Measurements from ENCODE around the gene IL1RAPL1.

IL1RAPL1 gene

DNA sequence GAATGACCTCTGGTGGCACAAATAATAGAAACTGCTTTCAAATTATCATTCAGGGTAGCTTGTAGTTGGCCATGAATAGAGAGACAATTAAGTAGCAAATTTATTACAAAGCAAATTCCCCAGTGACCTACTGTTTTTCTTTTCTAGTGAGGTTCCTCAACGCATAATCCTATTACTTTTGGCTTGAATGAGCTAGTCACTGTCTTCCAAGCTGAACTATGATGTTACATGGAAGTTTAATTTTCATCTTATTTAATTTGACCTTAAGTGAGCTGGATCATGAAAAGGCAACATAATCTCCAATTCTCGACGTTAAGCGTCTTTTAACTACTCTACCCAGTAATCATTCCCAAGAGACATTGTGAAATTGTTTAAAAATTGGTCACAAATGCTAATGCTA lies 1280.7 kb downstream of the IL1RAPL1 start:
- no peak for DNase-seq (ENCODE audit: low read depth in 2 of 2, low spot score in 1 of 2)

DNA sequence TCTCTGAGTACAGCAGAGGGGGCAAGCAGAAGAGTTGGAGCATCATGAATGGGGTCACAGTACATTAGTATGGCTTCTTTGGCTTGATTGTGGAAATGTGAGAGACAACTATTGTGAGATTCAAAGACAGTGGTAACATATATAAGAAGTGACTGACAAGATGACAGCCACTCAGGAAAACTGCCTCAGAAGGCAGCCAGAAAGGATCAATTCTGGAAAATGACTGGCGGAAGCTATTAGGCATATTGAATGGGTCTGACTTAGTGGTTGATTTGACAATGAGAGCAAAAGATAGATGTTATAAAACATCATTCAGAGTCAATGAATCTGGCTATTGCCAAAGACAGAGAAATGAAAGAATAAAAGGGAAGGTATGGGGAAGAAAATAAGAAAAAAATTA lies 1282.6 kb downstream of the IL1RAPL1 start:
- DNase-seq (ENCODE audit: low read depth in 2 of 2, low spot score in 1 of 2) = no peak

DNA sequence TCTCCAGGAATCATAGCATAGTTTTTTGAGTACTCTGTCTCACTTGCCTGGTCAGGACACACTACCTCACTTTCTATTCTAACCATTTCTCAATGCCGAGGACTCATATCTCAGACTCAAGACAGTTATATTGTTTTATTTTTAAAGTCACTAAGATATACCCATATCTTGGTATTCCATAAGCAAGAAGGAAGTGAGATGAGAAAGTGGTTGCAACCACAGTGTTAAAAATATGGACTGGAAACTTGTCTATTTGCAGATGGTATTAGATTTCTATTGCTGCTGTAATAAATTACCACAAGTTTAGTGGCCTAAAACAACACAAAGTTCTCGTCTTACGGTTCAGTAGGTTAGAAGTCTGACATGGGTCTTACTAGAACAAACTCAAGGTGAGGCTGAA lies 1283.4 kb downstream of the IL1RAPL1 start:
- DNase-seq (ENCODE audit: low read depth in 2 of 2, low spot score in 1 of 2) = no peak

DNA sequence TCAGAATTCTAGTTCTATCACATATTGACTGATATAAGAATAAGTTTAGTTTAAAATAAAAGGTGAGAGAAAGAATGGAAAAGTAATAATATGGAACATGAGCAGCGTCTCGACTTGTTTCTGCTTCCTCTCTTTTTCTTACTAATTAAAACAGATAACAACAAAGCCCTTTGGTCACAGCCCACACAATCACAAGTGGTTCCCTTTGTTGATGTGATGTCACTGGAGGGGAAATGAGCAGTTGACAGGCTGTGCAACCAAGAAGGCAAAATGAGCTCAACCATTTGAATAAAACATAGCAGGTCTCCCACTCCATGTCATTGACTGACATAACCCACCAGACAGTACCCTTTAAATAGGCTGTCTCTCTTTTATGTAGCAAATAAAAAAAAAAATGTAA lies 1285.6 kb downstream of the IL1RAPL1 start:
- DNase-seq (ENCODE audit: low read depth in 2 of 2, low spot score in 1 of 2) = no peak

DNA sequence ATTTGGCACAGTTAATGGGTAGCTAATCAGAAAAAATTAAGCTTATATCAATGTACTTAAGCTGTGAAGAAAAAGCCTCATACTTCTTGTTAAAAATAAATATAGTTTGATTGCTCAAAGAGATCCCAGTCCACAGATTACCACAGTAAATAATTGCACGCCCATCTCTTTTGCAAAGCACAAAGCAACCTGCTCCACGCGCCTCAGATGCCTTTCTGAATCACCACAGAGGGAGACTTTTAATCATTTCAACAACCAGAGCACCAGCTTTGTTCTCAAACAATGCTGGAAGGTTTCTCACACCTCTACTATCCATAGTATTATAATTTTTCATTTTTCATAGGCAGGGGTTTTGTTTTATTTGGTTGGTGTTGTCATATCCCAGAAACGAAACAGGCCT lies 1289.5 kb downstream of the IL1RAPL1 start:
- DNase-seq (ENCODE audit: low read depth in 2 of 2, low spot score in 1 of 2) = no peak

DNA sequence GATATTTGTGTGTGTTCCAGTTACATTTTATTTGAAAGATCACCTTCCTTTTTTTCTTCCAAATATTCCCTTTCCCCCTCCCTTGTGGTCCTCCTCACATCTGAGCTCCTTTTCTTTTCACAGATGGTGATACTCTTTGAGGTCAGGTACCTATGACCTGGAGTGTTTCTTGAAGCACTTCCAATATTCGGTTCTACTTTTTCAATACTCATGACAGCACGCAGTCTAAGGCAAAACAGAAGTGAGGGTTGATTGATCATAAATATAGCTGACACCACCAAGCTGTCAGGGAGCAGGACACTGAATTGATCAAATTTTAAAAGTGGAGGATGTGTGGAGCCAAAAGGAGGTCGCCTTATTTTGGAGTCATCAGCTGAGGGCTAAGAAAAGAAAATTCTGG lies 1293.7 kb downstream of the IL1RAPL1 start:
- DNase-seq (ENCODE audit: low read depth in 2 of 2, low spot score in 1 of 2) = no peak

DNA sequence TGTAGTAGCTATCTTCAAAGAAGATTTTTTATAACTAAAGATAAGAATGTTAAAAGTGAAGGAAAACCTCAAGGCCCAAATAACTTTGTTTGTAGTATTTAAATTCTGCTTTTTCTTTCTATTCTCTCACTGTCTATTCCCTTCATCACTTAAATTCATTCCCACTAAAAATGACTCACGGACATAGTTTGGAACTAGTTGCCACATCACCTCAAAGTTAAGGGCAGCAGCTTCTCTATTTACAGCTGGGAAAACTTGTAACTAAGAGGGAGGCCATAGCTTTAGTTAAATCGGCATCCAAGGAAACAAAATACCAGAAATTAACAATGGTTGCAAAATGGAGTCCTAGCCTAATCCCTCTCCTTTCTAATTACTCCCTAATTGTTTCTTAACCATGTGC lies 1302.8 kb downstream of the IL1RAPL1 start:
- no peak for DNase-seq (ENCODE audit: low read depth in 2 of 2, low spot score in 1 of 2)

DNA sequence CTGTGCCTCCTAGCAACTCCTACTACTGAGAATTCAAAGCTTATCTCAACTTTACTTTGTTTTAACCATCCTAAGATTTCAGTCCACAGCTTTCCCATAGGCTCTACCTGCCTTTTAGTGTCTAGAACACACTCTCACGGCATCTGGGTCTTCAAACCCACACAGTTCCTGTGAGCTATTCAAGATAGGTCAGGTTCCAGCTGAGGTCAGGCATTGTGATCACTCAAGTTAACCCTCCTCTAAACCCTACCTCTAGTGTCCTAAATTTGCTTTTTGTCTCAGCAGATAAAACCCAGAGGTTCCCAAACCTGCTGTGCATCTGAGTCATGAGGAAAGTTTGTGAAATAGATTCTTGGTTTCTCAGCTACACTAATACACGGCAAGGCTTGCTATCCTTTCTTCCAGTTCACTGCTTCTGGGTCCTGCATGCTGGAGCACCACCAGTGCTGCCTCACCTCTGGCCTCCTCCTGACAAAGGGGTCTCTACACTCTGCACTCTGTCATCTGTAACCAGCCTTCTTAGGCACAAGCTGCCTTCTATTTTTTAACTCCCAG lies 1303.5 kb downstream of the IL1RAPL1 start:
- no peak for DNase-seq (ENCODE audit: low read depth in 2 of 2, low spot score in 1 of 2)

DNA sequence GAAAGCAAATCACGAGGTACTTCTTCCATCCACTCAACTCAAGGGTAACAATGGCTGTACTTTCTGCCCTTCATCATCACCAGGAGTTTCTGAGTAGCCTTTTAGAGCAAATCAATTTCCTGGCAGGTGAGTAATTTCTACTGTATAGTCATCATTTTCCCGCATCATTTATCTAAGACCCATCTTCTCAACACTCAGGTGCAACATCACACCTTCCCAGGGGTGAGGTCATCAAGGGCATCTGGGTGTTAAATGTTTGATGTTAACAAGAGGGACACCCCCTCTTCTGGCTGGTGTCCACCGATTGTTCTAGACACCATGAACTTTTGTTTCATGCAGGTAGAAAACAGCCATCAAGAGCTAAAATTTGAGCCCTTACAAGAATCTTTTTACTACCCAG lies 1314.8 kb downstream of the IL1RAPL1 start:
- DNase-seq (ENCODE audit: low read depth in 2 of 2, low spot score in 1 of 2) = no peak

DNA sequence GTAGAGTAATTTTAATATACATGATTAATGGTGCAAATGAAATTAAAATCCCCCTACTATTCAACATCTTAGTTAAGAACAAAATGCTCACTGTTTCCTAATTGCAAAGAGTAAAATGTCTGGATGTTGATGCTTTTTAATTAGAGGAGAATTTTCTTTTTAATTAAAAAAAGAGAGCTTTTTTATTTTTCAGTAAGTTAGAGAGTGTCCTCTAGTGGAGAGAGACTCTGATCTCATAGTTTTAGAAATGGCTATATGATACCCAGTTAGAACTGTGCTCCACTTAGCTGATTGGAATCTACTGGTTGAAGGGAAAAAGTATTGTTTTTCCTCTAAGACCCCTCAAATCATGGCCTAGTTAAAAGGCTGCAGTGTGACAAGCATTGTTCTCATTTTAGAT lies 1316.1 kb downstream of the IL1RAPL1 start:
- DNase-seq (ENCODE audit: low read depth in 2 of 2, low spot score in 1 of 2) = no peak

DNA sequence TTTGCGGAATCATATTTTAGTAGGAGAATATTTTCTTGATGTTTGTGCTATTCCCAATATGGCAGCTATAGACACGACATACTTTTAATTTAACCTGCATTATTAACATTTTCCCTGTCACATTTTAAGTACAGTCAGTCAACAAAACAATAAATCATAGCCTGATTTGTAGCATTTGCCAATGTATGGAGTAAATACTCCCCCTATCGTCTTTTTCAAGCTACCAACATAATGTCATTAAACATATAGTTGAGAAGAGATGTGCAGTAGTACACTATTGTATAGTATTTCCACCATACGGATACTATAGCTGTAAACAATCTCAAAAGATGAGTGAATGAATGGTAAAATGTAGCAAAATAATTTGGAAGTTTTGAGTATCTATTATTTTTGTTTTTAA lies 1324.4 kb downstream of the IL1RAPL1 start:
- DNase-seq (ENCODE audit: low read depth in 2 of 2, low spot score in 1 of 2) = no peak

DNA sequence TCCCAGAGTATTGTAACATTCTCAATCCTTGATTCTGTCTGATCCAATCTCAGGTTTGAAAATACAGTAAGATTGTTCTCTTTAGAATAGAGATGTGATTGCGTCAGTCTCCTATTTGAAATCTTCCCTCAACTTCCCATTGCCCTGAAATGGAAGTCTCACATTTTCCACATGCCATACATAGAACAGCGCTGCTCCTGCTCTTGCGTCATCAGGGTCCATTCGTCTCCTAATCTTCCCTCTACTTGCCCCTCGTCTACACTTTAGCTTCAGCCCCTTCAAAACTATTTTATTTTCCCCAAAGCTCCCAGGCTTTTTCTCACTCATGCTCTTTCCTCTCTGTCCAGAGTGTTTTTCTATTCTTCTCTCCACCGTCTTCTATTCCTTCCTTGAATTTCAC lies 1326.4 kb downstream of the IL1RAPL1 start:
- no peak for DNase-seq (ENCODE audit: low read depth in 2 of 2, low spot score in 1 of 2)

DNA sequence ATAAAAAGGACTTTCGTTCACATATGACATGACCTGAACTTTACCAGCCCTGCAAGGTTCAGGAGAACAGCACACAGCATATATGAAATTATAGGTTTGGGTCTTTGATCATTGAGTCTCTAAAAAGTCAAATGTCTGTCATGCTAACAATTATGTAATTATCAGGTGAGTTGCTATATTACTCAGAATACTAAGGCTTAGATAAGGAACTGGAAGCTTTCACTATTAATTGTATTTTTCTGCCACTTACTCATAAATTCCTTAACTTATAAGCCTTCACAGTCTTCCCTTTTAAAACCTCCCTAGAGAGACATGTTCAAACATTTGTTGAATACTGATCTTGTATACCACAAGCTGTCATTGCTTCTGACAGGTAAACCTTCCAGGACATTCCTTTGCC lies 1335.4 kb downstream of the IL1RAPL1 start:
- DNase-seq (ENCODE audit: low read depth in 2 of 2, low spot score in 1 of 2) = no peak

DNA sequence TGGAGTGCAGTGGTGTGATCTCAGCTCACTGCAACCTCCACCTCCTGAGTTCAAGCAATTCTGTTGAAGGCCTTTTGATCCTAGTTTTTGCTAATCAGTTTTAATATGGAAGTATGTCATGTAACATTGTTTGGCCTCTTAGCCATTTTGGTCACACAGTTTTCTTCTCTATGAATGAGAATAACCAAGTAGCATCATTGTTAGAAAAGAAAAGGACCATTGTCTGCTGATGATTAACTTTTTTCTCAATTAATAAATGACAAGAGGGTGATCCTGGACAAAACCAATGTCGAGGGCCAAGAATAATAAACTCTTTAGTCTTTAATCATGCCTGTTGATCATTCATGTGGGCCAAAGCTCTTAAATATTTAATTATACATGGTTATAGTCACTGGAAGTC lies 1338.8 kb downstream of the IL1RAPL1 start:
- no peak for DNase-seq (ENCODE audit: low read depth in 2 of 2, low spot score in 1 of 2)

DNA sequence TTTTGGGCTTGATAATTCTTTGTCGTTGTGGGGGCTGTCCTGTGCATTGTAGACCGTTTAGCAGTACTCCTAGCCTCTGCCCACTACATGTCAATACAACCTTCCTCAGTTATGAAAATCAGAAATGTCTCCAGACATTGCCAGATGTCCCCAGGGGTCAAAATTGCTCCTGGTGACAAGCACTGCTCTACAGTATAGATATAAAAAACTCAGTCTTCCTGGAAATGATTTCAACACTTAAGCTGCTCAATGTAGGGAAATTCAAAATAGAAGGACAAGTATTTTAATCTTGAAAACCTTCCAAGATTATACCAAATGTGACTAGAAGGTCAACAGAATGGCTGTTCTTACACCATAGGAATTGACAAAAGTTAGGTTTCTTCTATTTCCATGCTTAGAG lies 1339.4 kb downstream of the IL1RAPL1 start:
- DNase-seq (ENCODE audit: low read depth in 2 of 2, low spot score in 1 of 2) = no peak

DNA sequence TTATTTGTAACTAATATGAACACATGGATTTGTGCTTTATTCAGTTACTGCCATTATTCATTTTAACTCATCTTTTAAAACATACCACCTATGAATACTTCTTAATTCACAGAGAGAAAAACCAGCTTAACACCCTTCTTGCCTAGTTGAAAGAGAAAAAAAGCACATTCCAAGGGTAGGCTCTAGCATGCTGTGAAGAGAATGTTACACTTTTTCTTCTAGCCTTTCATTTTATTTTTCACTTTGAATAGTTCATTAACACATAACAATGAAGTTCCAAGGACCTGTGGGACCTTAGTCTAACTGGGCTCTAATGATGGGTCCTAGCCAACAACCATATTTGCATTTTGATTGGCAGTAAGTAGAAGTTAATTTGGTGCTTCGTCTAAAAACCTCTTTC lies 1348.2 kb downstream of the IL1RAPL1 start:
- no peak for DNase-seq (ENCODE audit: low read depth in 2 of 2, low spot score in 1 of 2)

DNA sequence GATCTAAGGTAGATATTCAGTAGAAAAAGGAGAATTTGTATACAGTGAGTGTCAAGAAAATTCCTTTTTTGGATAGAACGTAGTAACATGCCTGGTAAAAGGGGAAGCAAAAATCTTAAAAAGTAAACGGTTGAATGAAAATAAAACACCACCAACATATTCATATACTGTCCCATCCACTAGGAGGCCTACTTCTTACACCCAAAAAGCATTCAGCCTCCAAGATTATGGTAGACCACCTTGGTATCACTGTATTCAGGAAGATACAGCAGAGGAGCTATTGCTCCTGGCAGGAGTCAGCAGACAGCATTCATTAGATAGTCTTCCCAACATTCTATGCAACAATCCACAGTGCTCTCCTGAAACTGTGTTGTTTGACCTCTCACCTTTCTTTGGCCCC lies 1353.5 kb downstream of the IL1RAPL1 start:
- DNase-seq (ENCODE audit: low read depth in 2 of 2, low spot score in 1 of 2) = no peak

DNA sequence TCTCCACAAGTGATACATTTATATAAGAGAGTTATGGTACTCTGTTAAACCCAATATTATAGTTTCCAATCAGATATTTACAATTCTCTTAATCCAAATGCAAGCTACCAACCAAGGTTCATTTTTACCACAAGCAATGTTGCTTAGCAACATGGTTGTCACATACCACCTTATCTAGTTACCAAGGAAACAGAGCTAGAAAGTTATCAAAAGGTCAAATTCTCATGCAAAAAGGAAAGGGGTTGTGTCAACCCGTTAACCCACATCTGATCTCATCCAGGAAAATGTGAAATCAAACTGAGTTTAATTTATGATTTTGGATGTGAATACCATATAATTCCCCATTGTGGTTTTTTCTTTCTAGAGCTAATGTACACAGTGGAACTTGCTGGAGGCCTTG lies 1354.0 kb downstream of the IL1RAPL1 start:
- DNase-seq (ENCODE audit: low read depth in 2 of 2, low spot score in 1 of 2) = no peak

DNA sequence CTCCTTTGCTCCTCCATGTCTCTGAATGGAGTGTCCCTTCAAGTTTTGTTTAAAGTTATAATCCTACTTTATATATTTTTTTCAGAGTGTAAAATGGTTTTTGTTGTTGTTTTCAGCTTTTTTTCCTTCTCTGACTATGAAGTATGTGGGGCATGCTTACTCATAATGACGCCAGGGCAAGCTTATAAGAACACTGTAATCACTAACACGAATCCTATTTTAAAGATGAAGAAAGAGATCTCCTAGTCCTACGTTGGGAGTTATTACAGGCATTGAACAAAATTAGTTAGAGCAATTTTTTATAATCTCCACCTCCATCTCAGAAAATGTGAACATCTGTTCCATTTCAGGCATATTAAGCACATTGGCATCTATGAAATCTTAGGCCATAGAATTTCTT lies 1360.0 kb downstream of the IL1RAPL1 start:
- DNase-seq (ENCODE audit: low read depth in 2 of 2, low spot score in 1 of 2) = no peak

DNA sequence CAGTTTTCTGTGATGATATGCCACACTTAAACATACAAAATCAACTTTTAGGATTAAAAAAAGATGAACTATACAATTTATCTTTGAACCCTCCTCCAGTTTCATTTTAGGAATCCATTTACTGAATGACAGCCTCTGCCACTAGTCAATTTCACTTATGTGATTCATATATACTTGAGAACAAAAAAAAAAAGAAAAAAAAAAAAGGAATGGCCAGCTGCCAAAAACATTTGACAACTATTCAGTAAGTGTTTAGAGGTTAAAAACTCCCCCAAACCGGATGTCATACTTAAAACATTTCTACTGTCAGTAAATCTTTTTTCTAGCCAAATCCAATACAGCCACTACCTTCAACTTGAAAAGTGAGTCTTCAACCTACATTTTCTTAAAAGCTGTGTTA lies 1361.4 kb downstream of the IL1RAPL1 start:
- no peak for DNase-seq (ENCODE audit: low read depth in 2 of 2, low spot score in 1 of 2)

DNA sequence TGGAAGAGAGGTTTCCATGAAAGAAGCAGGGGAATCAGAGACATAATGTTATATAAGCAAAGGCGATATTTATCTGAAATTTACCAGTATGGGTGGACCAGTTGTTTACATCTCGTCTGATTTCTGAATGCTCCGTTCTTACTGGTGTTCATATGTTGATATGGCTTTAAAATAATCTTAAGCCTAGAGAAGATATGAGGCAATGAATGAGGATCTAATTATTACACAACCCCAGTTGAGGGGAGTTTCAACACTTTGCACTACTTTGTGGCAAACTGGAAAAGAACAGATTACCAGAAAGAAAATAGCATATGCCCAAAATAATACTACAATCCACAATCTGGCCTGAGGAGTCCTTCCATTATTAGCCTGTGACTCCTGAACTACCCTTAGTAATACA lies 1364.8 kb downstream of the IL1RAPL1 start:
- no peak for DNase-seq (ENCODE audit: low read depth in 2 of 2, low spot score in 1 of 2)

DNA sequence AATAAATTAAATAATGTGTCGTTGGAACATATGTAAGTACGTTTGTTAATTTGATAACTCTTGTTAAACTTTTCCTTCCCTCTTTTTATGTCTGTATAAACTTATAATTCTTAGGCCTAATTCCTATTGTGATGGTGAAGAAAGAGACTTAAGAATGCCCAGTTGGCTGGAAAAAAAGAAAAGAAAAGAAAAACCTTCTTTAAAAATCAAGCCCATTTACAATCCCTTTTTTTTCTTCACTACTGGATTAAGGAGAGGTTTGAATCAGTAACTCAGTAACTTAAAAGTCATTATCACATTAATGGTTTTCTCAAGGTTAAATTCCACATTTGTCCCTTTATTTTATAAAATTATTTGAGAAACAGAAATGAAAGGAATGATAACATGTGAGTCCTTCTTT lies 1374.8 kb downstream of the IL1RAPL1 start:
- no peak for DNase-seq (ENCODE audit: low read depth in 2 of 2, low spot score in 1 of 2)

DNA sequence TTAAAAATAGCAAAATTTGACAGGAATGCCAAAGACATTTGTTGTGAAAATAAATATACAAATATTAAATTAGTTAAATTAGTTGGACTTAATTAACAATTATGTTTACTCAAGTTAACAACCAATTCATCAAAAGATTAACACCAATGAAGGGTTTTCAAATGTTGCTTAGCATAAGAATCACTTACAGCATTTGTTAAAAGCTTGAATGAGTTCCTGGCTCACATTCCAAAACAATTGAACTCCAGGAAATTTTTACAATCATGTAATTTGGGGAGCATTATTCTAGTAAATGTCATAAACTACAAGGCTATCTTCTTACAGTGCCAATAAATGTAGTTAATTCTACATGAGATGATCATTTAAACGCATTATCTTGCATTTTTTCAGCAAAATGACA lies 1378.4 kb downstream of the IL1RAPL1 start:
- no peak for DNase-seq (ENCODE audit: low read depth in 2 of 2, low spot score in 1 of 2)

DNA sequence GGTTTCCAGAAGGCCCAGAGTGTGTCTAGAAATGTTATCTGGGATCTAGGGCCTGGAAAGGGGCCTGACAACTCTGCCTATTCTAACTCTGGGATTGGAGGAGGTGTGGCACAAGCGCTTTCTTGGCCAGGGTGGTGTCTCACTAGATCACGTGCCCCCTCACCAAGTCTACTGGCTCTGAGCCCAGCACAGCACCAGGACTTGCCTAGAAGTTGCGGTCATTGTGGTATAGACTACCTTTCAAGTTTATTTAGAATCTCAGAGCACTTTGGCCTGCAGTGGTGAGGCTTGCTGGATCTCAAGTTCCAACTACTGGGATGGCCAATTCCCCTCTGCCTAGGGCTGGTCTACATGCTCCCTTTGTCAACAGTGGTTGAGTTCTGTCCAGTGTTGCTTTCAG lies 1404.8 kb downstream of the IL1RAPL1 start:
- no peak for DNase-seq (ENCODE audit: low read depth in 2 of 2, low spot score in 1 of 2)

Data from stimulated activated CD8-positive, alpha-beta memory T cell treated with anti-CD3 and anti-CD28 coated beads, Interleukin-4, amount 100 ng/mL, for 1 hour (primary cell).